NCI-H2171 treated with DMSO at 0.1 percent for 48 hours (cell line): ENCODE results near the gene SLC38A8.

Source experiments
- DNase-seq: peaks from one replicate; lab custom pipeline; 2025; lab: John Stamatoyannopoulos, UW

The SLC38A8 gene

GRCh38 chr16:84042308-84042878, at the start of gene SLC38A8:
Gene SLC38A8 (minus strand): TSS chr16:84042795. CDS start chr16:84042157, 638 bp downstream.
- no peak for DNase-seq

GRCh38 chr16:84091460-84091859, 48.9 kb upstream of the SLC38A8 start:
- peak; percentile 98 for DNase-seq

- DNase-seq: peak; percentile 9
These were observed 47.6 kb upstream of the SLC38A8 start for GRCh38 chr16:84090211-84090610.

- DNase-seq: peak; percentile 92
These were observed 46.2 kb upstream of the SLC38A8 start for GRCh38 chr16:84088695-84089395.

GRCh38 chr16:84087466-84088151, 45.0 kb upstream of the SLC38A8 start:
- peak; percentile 79 for DNase-seq

- peak; percentile 73 for DNase-seq
These were observed 44.4 kb upstream of the SLC38A8 start for GRCh38 chr16:84087001-84087400.

- no peak for DNase-seq
These were observed 43.7 kb upstream of the SLC38A8 start for GRCh38 chr16:84086341-84086740.

GRCh38 chr16:84085773-84086172, 43.2 kb upstream of the SLC38A8 start:
- DNase-seq: no peak

GRCh38 chr16:84085271-84085667, 42.7 kb upstream of the SLC38A8 start:
- no peak for DNase-seq

GRCh38 chr16:84084570-84085270, 42.1 kb upstream of the SLC38A8 start:
- DNase-seq: peak; percentile 74

- DNase-seq: no peak
These were observed 40.4 kb upstream of the SLC38A8 start for GRCh38 chr16:84082835-84083569.

GRCh38 chr16:84082110-84082509, 39.5 kb upstream of the SLC38A8 start:
- no peak for DNase-seq

GRCh38 chr16:84081446-84081989, 38.9 kb upstream of the SLC38A8 start:
- DNase-seq: no peak

- no peak for DNase-seq
These were observed 38.2 kb upstream of the SLC38A8 start for GRCh38 chr16:84080813-84081212.

GRCh38 chr16:84080378-84080777, 37.8 kb upstream of the SLC38A8 start:
- DNase-seq: no peak

GRCh38 chr16:84079664-84080063, 37.1 kb upstream of the SLC38A8 start:
- DNase-seq: no peak

GRCh38 chr16:84075376-84075775, 32.8 kb upstream of the SLC38A8 start:
- no peak for DNase-seq

GRCh38 chr16:84074721-84075120, 32.1 kb upstream of the SLC38A8 start:
- no peak for DNase-seq

GRCh38 chr16:84072014-84072413, 29.4 kb upstream of the SLC38A8 start:
- no peak for DNase-seq

GRCh38 chr16:84071121-84071520, 28.5 kb upstream of the SLC38A8 start:
- DNase-seq: no peak

- no peak for DNase-seq
These were observed 26.9 kb upstream of the SLC38A8 start for GRCh38 chr16:84069540-84069939.
